Esophagus muscularis mucosa (tissue), 4 donors: ENCODE results near the gene MRPL10. TPM values are rescaled to one million over a fixed set of nuclear protein-coding genes. Genes with fewer than 3 reads are reported as not detected.

ENCODE experiments used
- DNase-seq: peaks from one replicate; pipeline ENCODE4 v3.0.0-alpha.2; 2017; ENCODE audit errors: extremely low spot score
- H3K27ac ChIP-seq, 4 donors: fragments of 200-600 bp; sonication (generic); replicated peaks in 1 of 4; 1 replicate in 3 of 4; 2 replicates in 1 of 4; pipeline ENCODE4 v1.5.1; 2016 to 2019; ENCODE audit warnings: mild to moderate bottlenecking in 1 of 4
- H3K27me3 ChIP-seq, 4 donors: fragments of 200-600 bp; sonication (generic); one replicate each; pipeline versions ENCODE4 v1.5.1 to v1.6.0; 2016 to 2019
- H3K36me3 ChIP-seq, 4 donors: fragments of 200-600 bp; sonication (generic); one replicate each; pipeline ENCODE4 v1.5.1; 2016 to 2019
- H3K4me1 ChIP-seq, 4 donors: fragments of 200-600 bp; sonication (generic); one replicate each; pipeline ENCODE4 v1.5.1; 2016 to 2019
- H3K4me3 ChIP-seq, 4 donors: fragments of 200-600 bp; sonication (generic); 1 replicate in 2 of 4; 2 replicates in 2 of 4; pipeline ENCODE4 v1.5.1; 2016 to 2019; ENCODE audit warnings: mild to moderate bottlenecking in 4 of 4, moderate library complexity in 1 of 4
- H3K9me3 ChIP-seq, 4 donors: fragments of 200-600 bp; sonication (generic); 1 replicate in 3 of 4; 2 replicates in 1 of 4; pipeline ENCODE4 v1.5.1; 2016 to 2019
- EP300 ChIP-seq: sonication (generic); formaldehyde crosslinking; IDR thresholded peaks from one replicate; pipeline ENCODE4 v1.6.1; 2017; ENCODE audit warnings: antibody characterized with exemption
- POLR2A ChIP-seq: fragments of 450-650 bp; IDR thresholded peaks from one replicate; pipeline ENCODE4 v1.6.1; 2017; ENCODE audit warnings: antibody characterized with exemption, moderate library complexity, mild to moderate bottlenecking, low read depth
- POLR2AphosphoS5 ChIP-seq, 2 donors: sonication (generic); formaldehyde crosslinking; IDR thresholded peaks; one replicate each; pipeline ENCODE4 v1.6.1; 2017; ENCODE audit warnings: antibody characterized with exemption in 2 of 2
- WGBS: methylation state at CpG from one replicate; pipeline ENCODE4 v1.1.5; 2018; 5-methylcytosine and 5-hydroxymethylcytosine counted together
- intact Hi-C: fragments of 100-400 bp; cut with DNase I; formaldehyde crosslinking; loops from one replicate; pipeline ENCODE4 v1.15.1; 2023
- total RNA-seq, 4 donors: library from RNA; depleted of rRNA; stranded (reverse); fragments of >200 nt; gene quantifications; one replicate each; pipeline versions ENCODE4 v1.1.0 to v1.2.1, GENCODE V29; 2016
- TF ChIP-seq, protein P1 (sequence below), 3 experiments: fragments of 200-600 bp in 2 of 3; fragments of 450-650 bp in 1 of 3; sonication (generic) in 2 of 3; IDR thresholded peaks; one replicate each; pipeline ENCODE4 v1.5.1; 2017 to 2019; ENCODE audit warnings: antibody characterized with exemption in 3 of 3, mild to moderate bottlenecking in 2 of 3, moderate library complexity in 1 of 3

MRPL10 gene
- total RNA-seq, 4 donors from 2014 or later = 43.6 to 86.8 (median 63.2) TPM

GRCh38 chr17:47818002-47818695 lies 13.2 kb downstream of the MRPL10 start:
- no peak for TF ChIP-seq EP300
- TF ChIP-seq POLR2A = no peak
- no peak for TF ChIP-seq POLR2AphosphoS5 (IDR thresholded peaks at IDR 0.05)
- TF ChIP-seq, protein P1, sequence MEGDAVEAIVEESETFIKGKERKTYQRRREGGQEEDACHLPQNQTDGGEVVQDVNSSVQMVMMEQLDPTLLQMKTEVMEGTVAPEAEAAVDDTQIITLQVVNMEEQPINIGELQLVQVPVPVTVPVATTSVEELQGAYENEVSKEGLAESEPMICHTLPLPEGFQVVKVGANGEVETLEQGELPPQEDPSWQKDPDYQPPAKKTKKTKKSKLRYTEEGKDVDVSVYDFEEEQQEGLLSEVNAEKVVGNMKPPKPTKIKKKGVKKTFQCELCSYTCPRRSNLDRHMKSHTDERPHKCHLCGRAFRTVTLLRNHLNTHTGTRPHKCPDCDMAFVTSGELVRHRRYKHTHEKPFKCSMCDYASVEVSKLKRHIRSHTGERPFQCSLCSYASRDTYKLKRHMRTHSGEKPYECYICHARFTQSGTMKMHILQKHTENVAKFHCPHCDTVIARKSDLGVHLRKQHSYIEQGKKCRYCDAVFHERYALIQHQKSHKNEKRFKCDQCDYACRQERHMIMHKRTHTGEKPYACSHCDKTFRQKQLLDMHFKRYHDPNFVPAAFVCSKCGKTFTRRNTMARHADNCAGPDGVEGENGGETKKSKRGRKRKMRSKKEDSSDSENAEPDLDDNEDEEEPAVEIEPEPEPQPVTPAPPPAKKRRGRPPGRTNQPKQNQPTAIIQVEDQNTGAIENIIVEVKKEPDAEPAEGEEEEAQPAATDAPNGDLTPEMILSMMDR (IDR thresholded peaks at IDR 0.05) = no peak
- Histone ChIP-seq H3K4me3 (no peak overlapping the region), H3K36me3 (peaks cover 0 to 67% (median 65%) of the 10 kb centered on the region in 4 donors), H3K27me3 (no peaks in the 10 kb centered on the region), H3K27ac (no peak overlapping the region), H3K4me1 (peaks cover 22 to 29% (median 23%) of the 10 kb centered on the region in 4 donors), H3K9me3 (no peaks in the 10 kb centered on the region)
- WGBS = 91% methylated on average over 6 of the region's 11 CpGs
- no peak for DNase-seq
- intact Hi-C loops = no loop called here

DNA sequence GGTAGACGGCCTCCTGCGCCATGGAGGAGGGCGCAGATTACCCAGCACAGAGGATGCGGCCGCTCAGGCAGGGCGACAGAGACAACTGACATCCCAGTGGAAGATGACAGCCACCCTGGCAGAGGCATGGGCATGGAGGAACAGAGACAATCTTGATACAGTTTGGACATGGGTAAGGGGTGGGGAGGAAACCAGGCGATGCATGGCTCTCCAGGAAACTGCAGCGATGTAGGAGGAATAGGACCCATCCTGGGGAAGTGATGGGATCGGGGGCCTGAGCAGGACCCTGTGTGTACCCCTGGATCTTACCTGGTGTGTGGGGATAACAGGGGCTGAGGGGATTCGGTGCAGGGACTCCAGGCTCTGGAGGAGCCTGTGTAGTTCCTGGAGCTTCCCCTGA lies 14.4 kb downstream of the MRPL10 start:
- Histone ChIP-seq H3K4me3 (no peak overlapping the region), H3K36me3 (peaks cover 0 to 76% (median 73%) of the 10 kb centered on the region in 4 donors), H3K9me3 (no peaks in the 10 kb centered on the region), H3K27ac (no peak overlapping the region), H3K4me1 (peaks cover 16 to 21% (median 18%) of the 10 kb centered on the region in 4 donors), H3K27me3 (no peaks in the 10 kb centered on the region)
- TF ChIP-seq, protein P1 (IDR thresholded peaks at IDR 0.05) = no peak
- TF ChIP-seq POLR2A (no peak), EP300 (no peak), POLR2AphosphoS5 (IDR thresholded peaks at IDR 0.05) (no peak)
- no peak for DNase-seq
- intact Hi-C loops = no loop called here
- 96% methylated on average over 10 of the region's 10 CpGs for WGBS

- H3K27ac ChIP-seq = no peak overlapping the region
- H3K36me3 ChIP-seq = peaks cover 0 to 80% (median 74%) of the 10 kb centered on the region in 4 donors
- intact Hi-C loops = no loop called here
- no peak for DNase-seq
- H3K9me3 ChIP-seq = no peaks in the 10 kb centered on the region
- WGBS = 92% methylated on average over 13 of the region's 21 CpGs
- H3K4me3 ChIP-seq = no peak overlapping the region
- TF ChIP-seq EP300 (no peak), POLR2A (no peak), POLR2AphosphoS5 (IDR thresholded peaks at IDR 0.05) (no peak)
- TF ChIP-seq, protein P1 (IDR thresholded peaks at IDR 0.05) = no peak
- no peaks in the 10 kb centered on the region for H3K27me3 ChIP-seq
- H3K4me1 ChIP-seq = peaks cover 11 to 17% (median 11%) of the 10 kb centered on the region in 4 donors
Observed at GRCh38 chr17:47816111-47816735, 15.1 kb downstream of the MRPL10 start.

GRCh38 chr17:47815106-47815918 lies 16.0 kb downstream of the MRPL10 start:
- H3K4me3 ChIP-seq = no peak overlapping the region
- WGBS = 97% methylated on average over 21 of the region's 21 CpGs
- peaks cover 0 to 87% (median 78%) of the 10 kb centered on the region in 4 donors for H3K36me3 ChIP-seq
- no peaks in the 10 kb centered on the region for H3K9me3 ChIP-seq
- intact Hi-C loops = no loop called here
- H3K27ac ChIP-seq = no peak overlapping the region
- peaks cover 1 to 15% (median 2%) of the 10 kb centered on the region in 4 donors for H3K4me1 ChIP-seq
- no peak for DNase-seq
- H3K27me3 ChIP-seq = no peaks in the 10 kb centered on the region
- TF ChIP-seq POLR2A (no peak), POLR2AphosphoS5 (IDR thresholded peaks at IDR 0.05) (no peak), EP300 (no peak)
- TF ChIP-seq, protein P1 (IDR thresholded peaks at IDR 0.05) = no peak
